ENCODE results near the gene SLC35F5.

GRCh38 chr2:113768770-113769169 is 12.3 kb upstream of the SLC35F5 start:
- TF ChIP-seq POLR2A (IDR thresholded peaks at IDR 0.05) (no peak), CTCF (IDR thresholded peaks at IDR 0.05) (no peak)

Measured in breast epithelium (tissue), 3 donors.